Measurements from ENCODE around the gene FRMD8. TPM values are rescaled to one million over a fixed set of nuclear protein-coding genes. Genes with fewer than 3 reads are reported as not detected.

FRMD8 gene
- total and polyA plus RNA-seq, 4 donors: 16.8 to 39.5 (median 23.5) TPM

GRCh38 chr11:65354265-65355012 lies 32.0 kb upstream of the FRMD8 start, which contains the start of gene TIGD3:
TSS of gene TIGD3 (plus strand) at chr11:65354751. CDS start at chr11:65355809, 1,058 bp downstream.
- peak within 1 kb of the TSS in 1 of 2 donors; percentile 61 for H3K27ac ChIP-seq (ENCODE audit: low read depth in 1 of 2, low read length in 2 of 2)
- peak; percentile 99 to 100 for DNase-seq
- peak; percentile 97 for ATAC-seq (ENCODE audit: low FRiP score)
- H3K9me3 ChIP-seq (ENCODE audit: control insufficient read depth, low read length): no peaks in the 10 kb centered on the region
- no peaks in the 10 kb centered on the region for H3K27me3 ChIP-seq (ENCODE audit: control insufficient read depth in 1 of 2, insufficient read depth in 2 of 2, low read length in 1 of 2)
- H3K4me1 ChIP-seq (ENCODE audit: control insufficient read depth in 1 of 2, insufficient read depth in 2 of 2, low read length in 2 of 2): no peaks in the 10 kb centered on the region
- intact Hi-C loops (cut with DNase I): no loop called here
- 0 to 1% methylated on average over 29 to 79 of the region's 79 CpGs for WGBS, 2 donors
- H3K36me3 ChIP-seq (ENCODE audit: control insufficient read depth in 1 of 2, insufficient read depth in 2 of 2, low read length in 1 of 2): peaks cover 0 to 3% of the 10 kb centered on the region in 2 donors
- peak within 1 kb of the TSS; percentile 17 to 63 for H3K4me3 ChIP-seq (ENCODE audit: low read length in 2 of 2)

GRCh38 chr11:65355013-65355775 lies 31.2 kb upstream of the FRMD8 start:
- Histone ChIP-seq H3K4me3 (ENCODE audit: low read length in 2 of 2) (peak overlapping the region; percentile 17 to 63), H3K27me3 (ENCODE audit: control insufficient read depth in 1 of 2, insufficient read depth in 2 of 2, low read length in 1 of 2) (no peaks in the 10 kb centered on the region), H3K36me3 (ENCODE audit: control insufficient read depth in 1 of 2, insufficient read depth in 2 of 2, low read length in 1 of 2) (peaks cover 0 to 3% of the 10 kb centered on the region in 2 donors), H3K27ac (ENCODE audit: low read depth in 1 of 2, low read length in 2 of 2) (no peak overlapping the region), H3K9me3 (ENCODE audit: control insufficient read depth, low read length) (no peaks in the 10 kb centered on the region), H3K4me1 (ENCODE audit: control insufficient read depth in 1 of 2, insufficient read depth in 2 of 2, low read length in 2 of 2) (no peaks in the 10 kb centered on the region)
- ATAC-seq (ENCODE audit: low FRiP score): peak; percentile 27
- 1 to 2% methylated on average over 38 to 47 of the region's 47 CpGs for WGBS, 2 donors
- DNase-seq: peak in 1 of 2 donors; percentile 70
- intact Hi-C loops (cut with DNase I): no loop called here

GRCh38 chr11:65355776-65356393 lies 30.6 kb upstream of the FRMD8 start:
- intact Hi-C loops (cut with DNase I): no loop called here
- no peak for ATAC-seq (ENCODE audit: low FRiP score)
- Histone ChIP-seq H3K9me3 (ENCODE audit: control insufficient read depth, low read length) (no peaks in the 10 kb centered on the region), H3K4me1 (ENCODE audit: control insufficient read depth in 1 of 2, insufficient read depth in 2 of 2, low read length in 2 of 2) (no peaks in the 10 kb centered on the region), H3K36me3 (ENCODE audit: control insufficient read depth in 1 of 2, insufficient read depth in 2 of 2, low read length in 1 of 2) (peaks cover 0 to 3% of the 10 kb centered on the region in 2 donors), H3K4me3 (ENCODE audit: low read length in 2 of 2) (no peak overlapping the region), H3K27ac (ENCODE audit: low read depth in 1 of 2, low read length in 2 of 2) (no peak overlapping the region), H3K27me3 (ENCODE audit: control insufficient read depth in 1 of 2, insufficient read depth in 2 of 2, low read length in 1 of 2) (no peaks in the 10 kb centered on the region)
- peak in 1 of 2 donors; percentile 85 for DNase-seq
- 13 to 25% methylated on average over 28 to 35 of the region's 35 CpGs for WGBS, 2 donors

GRCh38 chr11:65356394-65356972 lies 30.0 kb upstream of the FRMD8 start:
- DNase-seq (no peak), ATAC-seq (ENCODE audit: low FRiP score) (no peak)
- intact Hi-C loops (cut with DNase I): no loop called here
- H3K27me3 ChIP-seq (ENCODE audit: control insufficient read depth in 1 of 2, insufficient read depth in 2 of 2, low read length in 1 of 2): no peaks in the 10 kb centered on the region
- peaks cover 0 to 1% of the 10 kb centered on the region in 2 donors for H3K36me3 ChIP-seq (ENCODE audit: control insufficient read depth in 1 of 2, insufficient read depth in 2 of 2, low read length in 1 of 2)
- no peak overlapping the region for H3K4me3 ChIP-seq (ENCODE audit: low read length in 2 of 2)
- WGBS, 2 donors: 80 to 85% methylated on average over 30 of the region's 30 CpGs
- no peaks in the 10 kb centered on the region for H3K9me3 ChIP-seq (ENCODE audit: control insufficient read depth, low read length)
- no peaks in the 10 kb centered on the region for H3K4me1 ChIP-seq (ENCODE audit: control insufficient read depth in 1 of 2, insufficient read depth in 2 of 2, low read length in 2 of 2)
- H3K27ac ChIP-seq (ENCODE audit: low read depth in 1 of 2, low read length in 2 of 2): no peak overlapping the region

- no peaks in the 10 kb centered on the region for H3K9me3 ChIP-seq (ENCODE audit: control insufficient read depth, low read length)
- no peak for ATAC-seq (ENCODE audit: low FRiP score)
- intact Hi-C loops (cut with DNase I): no loop called here
- WGBS, 2 donors: 85 to 86% methylated on average over 8 of the region's 8 CpGs
- no peak overlapping the region for H3K4me3 ChIP-seq (ENCODE audit: low read length in 2 of 2)
- H3K27me3 ChIP-seq (ENCODE audit: control insufficient read depth in 1 of 2, insufficient read depth in 2 of 2, low read length in 1 of 2): no peaks in the 10 kb centered on the region
- no peaks in the 10 kb centered on the region for H3K36me3 ChIP-seq (ENCODE audit: control insufficient read depth in 1 of 2, insufficient read depth in 2 of 2, low read length in 1 of 2)
- no peak overlapping the region for H3K27ac ChIP-seq (ENCODE audit: low read depth in 1 of 2, low read length in 2 of 2)
- no peaks in the 10 kb centered on the region for H3K4me1 ChIP-seq (ENCODE audit: control insufficient read depth in 1 of 2, insufficient read depth in 2 of 2, low read length in 2 of 2)
- peak in 1 of 2 donors; percentile 47 for DNase-seq
These were observed 28.5 kb upstream of the FRMD8 start for GRCh38 chr11:65357856-65358356.

GRCh38 chr11:65362320-65362931 lies 24.0 kb upstream of the FRMD8 start:
- no peaks in the 10 kb centered on the region for H3K9me3 ChIP-seq (ENCODE audit: control insufficient read depth, low read length)
- no peaks in the 10 kb centered on the region for H3K4me1 ChIP-seq (ENCODE audit: control insufficient read depth in 1 of 2, insufficient read depth in 2 of 2, low read length in 2 of 2)
- 86 to 89% methylated on average over 10 of the region's 10 CpGs for WGBS, 2 donors
- no peaks in the 10 kb centered on the region for H3K36me3 ChIP-seq (ENCODE audit: control insufficient read depth in 1 of 2, insufficient read depth in 2 of 2, low read length in 1 of 2)
- ATAC-seq (ENCODE audit: low FRiP score) (no peak), DNase-seq (peak in 1 of 2 donors; percentile 28)
- H3K4me3 ChIP-seq (ENCODE audit: low read length in 2 of 2): no peak overlapping the region
- intact Hi-C loops (cut with DNase I): no loop called here
- H3K27ac ChIP-seq (ENCODE audit: low read depth in 1 of 2, low read length in 2 of 2): no peak overlapping the region
- H3K27me3 ChIP-seq (ENCODE audit: control insufficient read depth in 1 of 2, insufficient read depth in 2 of 2, low read length in 1 of 2): no peaks in the 10 kb centered on the region

GRCh38 chr11:65362966-65363365 lies 23.5 kb upstream of the FRMD8 start:
- intact Hi-C loops (cut with DNase I): no loop called here
- Histone ChIP-seq H3K27me3 (ENCODE audit: control insufficient read depth in 1 of 2, insufficient read depth in 2 of 2, low read length in 1 of 2) (no peaks in the 10 kb centered on the region), H3K36me3 (ENCODE audit: control insufficient read depth in 1 of 2, insufficient read depth in 2 of 2, low read length in 1 of 2) (no peaks in the 10 kb centered on the region), H3K4me1 (ENCODE audit: control insufficient read depth in 1 of 2, insufficient read depth in 2 of 2, low read length in 2 of 2) (no peaks in the 10 kb centered on the region), H3K4me3 (ENCODE audit: low read length in 2 of 2) (no peak overlapping the region), H3K9me3 (ENCODE audit: control insufficient read depth, low read length) (no peaks in the 10 kb centered on the region), H3K27ac (ENCODE audit: low read depth in 1 of 2, low read length in 2 of 2) (no peak overlapping the region)
- DNase-seq: no peak
- no peak for ATAC-seq (ENCODE audit: low FRiP score)
- 90% methylated on average over 6 of the region's 6 CpGs for WGBS, 2 donors

- Histone ChIP-seq H3K27ac (ENCODE audit: low read depth in 1 of 2, low read length in 2 of 2) (no peak overlapping the region), H3K4me1 (ENCODE audit: control insufficient read depth in 1 of 2, insufficient read depth in 2 of 2, low read length in 2 of 2) (no peaks in the 10 kb centered on the region), H3K36me3 (ENCODE audit: control insufficient read depth in 1 of 2, insufficient read depth in 2 of 2, low read length in 1 of 2) (no peaks in the 10 kb centered on the region), H3K27me3 (ENCODE audit: control insufficient read depth in 1 of 2, insufficient read depth in 2 of 2, low read length in 1 of 2) (no peaks in the 10 kb centered on the region), H3K9me3 (ENCODE audit: control insufficient read depth, low read length) (no peaks in the 10 kb centered on the region), H3K4me3 (ENCODE audit: low read length in 2 of 2) (no peak overlapping the region)
- WGBS, 2 donors: 70 to 74% methylated on average over 3 of the region's 3 CpGs
- no peak for DNase-seq
- intact Hi-C loops (cut with DNase I): no loop called here
- ATAC-seq (ENCODE audit: low FRiP score): no peak
These were observed 22.7 kb upstream of the FRMD8 start for GRCh38 chr11:65363770-65364169.

All from aorta (tissue), 5 donors.